Activated T-cell treated with anti-CD3 and anti-CD28 coated beads, Interleukin-2, amount 50 U/mL, for 72 hours (primary cell): ENCODE measurements around the gene KCTD15. TPM values are rescaled to one million over a fixed set of nuclear protein-coding genes. Genes with fewer than 3 reads are reported as not detected.
"Not testable (repeated sequence)": the region's sequence is repeated elsewhere in the genome, so short reads cannot be mapped to it uniquely, and the experiment has no call there.

Experiments used
- ATAC-seq, 2 donors: fragments of 150-1000 bp; cut with Tn5 transposase; replicated peaks in 1 of 2; 2 replicates each; pipeline ENCODE4 v1.10.0; 2021; ENCODE audit warnings: moderate library complexity in 2 of 2, mild to moderate bottlenecking in 1 of 2
- DNase-seq, 2 donors: peaks; one replicate each; pipeline ENCODE4 v3.0.0; 2021 to 2022; ENCODE audit warnings: mixed read lengths in 1 of 2
- H3K27ac Mint-ChIP-seq: one replicate; pipeline ENCODE4 v1.8.0; 2022; ENCODE audit warnings: mild to moderate bottlenecking, moderate library complexity, mixed read lengths
- H3K27me3 Mint-ChIP-seq: one replicate; pipeline ENCODE4 v1.8.0; 2022; ENCODE audit warnings: low read depth, mixed read lengths
- H3K36me3 Mint-ChIP-seq, 2 donors: one replicate each; pipeline ENCODE4 v1.8.0; 2022; ENCODE audit warnings: mixed read lengths in 2 of 2, mild to moderate bottlenecking in 1 of 2; ENCODE audit not compliant: insufficient read depth in 2 of 2
- H3K4me1 Mint-ChIP-seq: one replicate; pipeline ENCODE4 v1.8.0; 2022; ENCODE audit warnings: low read depth, mixed read lengths
- H3K4me3 Mint-ChIP-seq, 2 donors: one replicate each; pipeline ENCODE4 v1.8.0; 2022; ENCODE audit warnings: mild to moderate bottlenecking in 2 of 2, mixed read lengths in 2 of 2, moderate library complexity in 2 of 2
- H3K9me3 Mint-ChIP-seq, 2 donors: one replicate each; pipeline ENCODE4 v1.8.0; 2022; ENCODE audit warnings: mixed read lengths in 2 of 2
- total RNA-seq, 2 donors: library from RNA; stranded (reverse); gene quantifications; one replicate each; pipeline ENCODE4 v1.2.3, GENCODE V29; 2022

KCTD15 gene
- total RNA-seq, 2 donors from 2014 or later, result 7.3 to 8.2 TPM

DNA sequence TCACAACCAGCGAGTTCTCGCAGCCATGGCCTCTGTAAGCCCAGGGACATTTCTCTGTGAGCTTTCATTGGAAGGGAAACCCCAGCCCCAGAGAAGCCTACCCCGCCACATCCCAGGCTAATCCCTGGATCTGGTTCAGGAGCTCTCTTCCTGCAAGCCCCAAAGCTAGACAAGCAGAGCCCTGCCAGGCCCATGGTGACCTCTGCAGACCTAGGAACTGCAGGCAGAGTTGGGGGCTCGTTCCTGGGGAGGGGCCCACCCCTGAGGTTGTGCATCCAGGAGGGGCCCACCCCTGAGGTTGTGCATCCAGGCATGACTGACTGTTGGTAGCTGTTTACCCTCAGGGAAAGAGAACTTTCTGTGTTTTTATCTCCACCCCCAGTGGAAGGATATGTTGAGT lies 21.7 kb downstream of the KCTD15 start:
- Mint-ChIP-seq H3K4me1 (peaks cover 17% of the 10 kb centered on the region), H3K9me3 (no peaks in the 10 kb centered on the region), H3K27me3 (peaks cover 10% of the 10 kb centered on the region), H3K27ac (no peak overlapping the region), H3K36me3 (no peaks in the 10 kb centered on the region), H3K4me3 (peak overlapping the region in 1 of 2 donors; percentile 3)
- ATAC-seq (no peak), DNase-seq (no peak)

DNA sequence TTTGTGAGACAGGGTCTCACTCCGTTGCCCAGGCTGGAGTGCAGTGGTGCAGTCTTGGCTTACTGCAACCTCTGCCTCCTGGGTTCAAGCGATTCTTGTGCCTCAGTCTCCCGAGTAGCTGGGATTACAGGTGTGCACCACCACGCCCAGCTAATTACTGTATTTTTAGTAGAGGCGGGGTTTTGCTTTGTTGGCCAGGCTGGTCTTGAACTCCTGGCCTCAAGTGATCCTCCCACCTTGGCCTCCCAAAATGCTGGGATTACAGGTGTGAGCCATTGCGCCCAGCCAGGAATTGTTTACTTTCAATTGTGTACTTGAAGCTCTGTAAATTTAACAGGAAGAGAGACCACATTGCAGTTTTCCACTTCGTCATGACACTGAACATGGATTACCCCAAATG lies 22.4 kb downstream of the KCTD15 start:
- not testable (repeated sequence) for H3K36me3 Mint-ChIP-seq, ATAC-seq, DNase-seq, H3K27me3 Mint-ChIP-seq, H3K9me3 Mint-ChIP-seq, H3K27ac Mint-ChIP-seq
- Mint-ChIP-seq H3K4me1 (peaks cover 17% of the 10 kb centered on the region), H3K4me3 (peak overlapping the region; percentile 77 to 79)

DNA sequence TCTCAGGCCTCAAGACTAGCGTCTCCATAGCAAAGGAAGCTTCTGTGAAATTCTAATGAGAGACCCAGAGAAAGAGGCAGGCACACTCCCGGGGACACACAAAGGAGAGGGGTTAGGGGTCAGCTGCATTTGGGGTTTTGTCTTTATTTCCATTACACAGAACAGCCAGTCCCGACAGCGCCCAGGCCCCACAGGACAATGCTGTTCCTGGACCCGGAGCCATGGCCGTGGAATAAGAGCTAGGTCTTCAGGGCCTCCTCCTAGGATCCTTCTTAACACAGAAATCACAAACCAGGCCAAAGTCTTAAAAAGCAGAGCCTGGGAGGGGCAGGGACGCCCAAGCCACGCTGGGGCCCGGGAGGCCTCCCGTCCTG lies 22.8 kb downstream of the KCTD15 start:
- Mint-ChIP-seq H3K4me3 (peak overlapping the region; percentile 77 to 79), H3K9me3 (no peaks in the 10 kb centered on the region), H3K36me3 (no peaks in the 10 kb centered on the region), H3K27ac (no peak overlapping the region), H3K27me3 (peaks cover 10% of the 10 kb centered on the region), H3K4me1 (peaks cover 17% of the 10 kb centered on the region)
- no peak for ATAC-seq
- DNase-seq, result no peak

DNA sequence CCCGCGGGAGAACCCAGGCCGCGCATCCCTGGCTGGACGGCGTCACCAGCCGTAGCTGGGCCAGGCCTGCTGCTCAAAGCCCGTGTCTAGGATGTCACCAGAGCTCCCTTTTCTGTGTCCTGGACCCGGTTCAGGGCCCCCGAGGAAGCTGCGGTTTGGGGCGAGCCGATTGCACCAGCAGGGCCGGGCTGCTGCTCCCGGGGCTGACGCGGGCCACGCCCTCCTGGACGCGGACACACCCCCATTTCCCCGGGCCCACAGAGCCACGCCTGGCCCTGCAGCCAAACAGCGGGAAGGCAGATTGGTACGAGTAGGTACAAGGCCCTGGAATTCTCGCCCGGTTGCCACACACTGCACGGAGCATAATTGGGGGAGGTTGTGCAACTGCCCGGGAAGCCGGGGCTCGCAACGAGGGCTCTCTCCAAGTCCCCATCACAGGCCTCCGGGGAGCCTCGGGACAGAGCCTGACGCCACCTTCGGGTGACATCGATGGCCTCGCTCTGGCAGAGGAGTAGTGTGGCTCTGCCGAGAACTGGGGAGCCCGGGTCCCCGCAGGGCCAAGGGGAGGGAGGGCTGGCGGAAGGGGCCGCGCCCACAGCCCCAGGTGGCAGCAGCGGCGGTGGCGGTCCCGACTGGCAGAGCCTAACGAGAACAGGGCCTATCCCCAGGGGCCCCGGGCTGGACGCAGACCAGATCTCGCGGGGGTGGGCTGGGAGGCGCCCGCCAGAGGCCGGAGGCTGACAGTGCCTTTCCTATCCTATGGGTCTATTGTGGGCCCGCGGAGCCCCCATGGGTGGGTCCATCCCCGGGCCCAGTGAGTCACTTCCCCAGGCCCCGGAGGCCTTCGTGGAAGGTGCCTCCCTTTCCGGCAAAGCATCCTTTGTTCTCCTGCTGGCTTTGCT lies 23.5 kb downstream of the KCTD15 start:
- DNase-seq (peak; percentile 74 to 80), ATAC-seq (peak; percentile 87 to 89)
- H3K27me3 Mint-ChIP-seq, result peaks cover 10% of the 10 kb centered on the region
- H3K4me3 Mint-ChIP-seq, result peak overlapping the region; percentile 77 to 86
- H3K27ac Mint-ChIP-seq, result no peak overlapping the region
- no peaks in the 10 kb centered on the region for H3K36me3 Mint-ChIP-seq
- H3K4me1 Mint-ChIP-seq, result peaks cover 17% of the 10 kb centered on the region
- no peaks in the 10 kb centered on the region for H3K9me3 Mint-ChIP-seq

DNA sequence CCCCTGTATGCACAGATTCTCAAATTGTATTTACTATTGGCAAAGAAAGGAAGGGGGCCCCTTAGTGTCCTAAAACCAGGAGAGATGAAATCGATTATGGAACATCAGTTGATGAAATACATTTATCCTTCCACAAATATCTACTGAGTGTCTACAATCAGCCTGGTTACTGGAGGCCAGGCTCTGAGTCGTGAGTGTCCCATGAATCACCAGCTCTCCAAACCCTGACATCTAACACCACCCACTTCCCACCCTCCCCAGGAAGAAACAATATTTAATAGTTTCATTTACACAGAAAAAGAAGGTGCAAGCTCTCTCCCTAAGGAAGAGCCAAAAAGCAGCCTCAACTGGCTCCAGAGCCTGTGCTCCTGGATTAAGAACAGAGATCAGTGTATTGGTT lies 25.2 kb downstream of the KCTD15 start:
- H3K4me3 Mint-ChIP-seq, result no peak overlapping the region
- H3K27me3 Mint-ChIP-seq, result peaks cover 10% of the 10 kb centered on the region
- no peaks in the 10 kb centered on the region for H3K9me3 Mint-ChIP-seq
- ATAC-seq, result no peak
- DNase-seq, result no peak
- H3K4me1 Mint-ChIP-seq, result peaks cover 17% of the 10 kb centered on the region
- H3K27ac Mint-ChIP-seq, result peak overlapping the region; percentile 28
- no peaks in the 10 kb centered on the region for H3K36me3 Mint-ChIP-seq

DNA sequence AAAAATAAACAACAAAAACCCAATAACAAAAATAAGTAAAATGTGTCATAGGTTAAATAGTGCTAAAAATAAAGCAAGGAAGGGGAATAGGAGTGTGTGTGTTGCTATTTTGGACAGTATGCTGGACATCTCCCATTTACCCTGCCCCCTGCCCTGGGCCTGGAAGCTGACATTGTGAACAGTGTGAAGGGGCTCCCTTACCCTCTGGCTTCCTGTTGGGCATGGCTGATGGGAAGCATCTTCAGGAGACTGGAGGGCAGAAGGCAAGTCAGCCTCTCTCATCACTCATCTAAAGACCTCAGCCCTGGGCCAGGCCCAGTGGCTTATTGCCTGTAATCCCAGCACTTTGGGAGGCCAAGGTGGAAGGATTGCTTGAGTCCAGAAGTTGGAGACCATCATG lies 26.7 kb downstream of the KCTD15 start:
- Mint-ChIP-seq H3K27me3 (peaks cover 13% of the 10 kb centered on the region), H3K4me1 (peaks cover 17% of the 10 kb centered on the region), H3K36me3 (no peaks in the 10 kb centered on the region), H3K4me3 (no peak overlapping the region), H3K9me3 (no peaks in the 10 kb centered on the region), H3K27ac (no peak overlapping the region)
- DNase-seq (no peak), ATAC-seq (no peak)

DNA sequence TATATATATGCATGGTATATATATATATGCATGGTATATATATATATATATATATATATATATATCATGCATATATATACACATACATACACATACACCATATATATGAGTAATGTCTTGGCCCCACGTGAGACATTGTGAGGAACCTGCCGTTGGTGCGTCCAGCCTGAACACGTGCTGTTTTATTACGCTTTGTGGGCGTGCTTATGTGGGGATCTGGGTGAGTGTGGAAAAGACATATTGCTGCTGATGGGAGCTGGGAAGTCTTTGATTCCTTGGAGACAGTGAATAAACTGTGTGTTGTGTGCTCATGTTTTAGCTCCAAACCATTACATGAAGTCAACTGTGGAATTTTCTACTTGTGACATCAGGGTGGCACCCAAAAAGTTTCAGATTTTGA lies 28.9 kb downstream of the KCTD15 start:
- Mint-ChIP-seq H3K4me1 (peaks cover 17% of the 10 kb centered on the region), H3K4me3 (no peak overlapping the region), H3K27me3 (peaks cover 19% of the 10 kb centered on the region), H3K36me3 (no peaks in the 10 kb centered on the region), H3K27ac (no peak overlapping the region), H3K9me3 (no peaks in the 10 kb centered on the region)
- ATAC-seq (no peak), DNase-seq (no peak)

DNA sequence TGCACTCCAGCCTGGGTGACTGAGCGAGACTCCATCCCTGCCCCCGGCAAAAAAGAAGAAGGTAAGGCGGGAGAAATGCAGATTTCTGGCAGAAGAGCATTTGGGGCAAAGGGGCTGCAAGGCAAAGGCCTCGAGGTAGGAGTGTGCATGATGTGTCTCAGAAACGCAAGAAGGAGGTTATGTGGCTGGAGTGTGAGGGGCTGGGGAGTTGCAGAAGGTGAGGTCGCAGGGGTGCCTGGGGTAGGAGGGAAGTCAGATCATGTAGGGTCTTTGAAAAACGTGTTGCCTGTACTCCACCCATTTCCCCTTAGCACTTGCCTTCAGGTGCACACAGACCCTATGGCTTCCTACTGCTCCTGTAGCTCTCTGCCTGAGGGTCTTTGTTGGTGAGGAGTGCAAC lies 29.9 kb downstream of the KCTD15 start:
- H3K27ac Mint-ChIP-seq, result no peak overlapping the region
- DNase-seq (no peak), ATAC-seq (no peak)
- no peaks in the 10 kb centered on the region for H3K36me3 Mint-ChIP-seq
- peaks cover 10% of the 10 kb centered on the region for H3K4me1 Mint-ChIP-seq
- no peaks in the 10 kb centered on the region for H3K9me3 Mint-ChIP-seq
- H3K4me3 Mint-ChIP-seq, result no peak overlapping the region
- H3K27me3 Mint-ChIP-seq, result peaks cover 19% of the 10 kb centered on the region

DNA sequence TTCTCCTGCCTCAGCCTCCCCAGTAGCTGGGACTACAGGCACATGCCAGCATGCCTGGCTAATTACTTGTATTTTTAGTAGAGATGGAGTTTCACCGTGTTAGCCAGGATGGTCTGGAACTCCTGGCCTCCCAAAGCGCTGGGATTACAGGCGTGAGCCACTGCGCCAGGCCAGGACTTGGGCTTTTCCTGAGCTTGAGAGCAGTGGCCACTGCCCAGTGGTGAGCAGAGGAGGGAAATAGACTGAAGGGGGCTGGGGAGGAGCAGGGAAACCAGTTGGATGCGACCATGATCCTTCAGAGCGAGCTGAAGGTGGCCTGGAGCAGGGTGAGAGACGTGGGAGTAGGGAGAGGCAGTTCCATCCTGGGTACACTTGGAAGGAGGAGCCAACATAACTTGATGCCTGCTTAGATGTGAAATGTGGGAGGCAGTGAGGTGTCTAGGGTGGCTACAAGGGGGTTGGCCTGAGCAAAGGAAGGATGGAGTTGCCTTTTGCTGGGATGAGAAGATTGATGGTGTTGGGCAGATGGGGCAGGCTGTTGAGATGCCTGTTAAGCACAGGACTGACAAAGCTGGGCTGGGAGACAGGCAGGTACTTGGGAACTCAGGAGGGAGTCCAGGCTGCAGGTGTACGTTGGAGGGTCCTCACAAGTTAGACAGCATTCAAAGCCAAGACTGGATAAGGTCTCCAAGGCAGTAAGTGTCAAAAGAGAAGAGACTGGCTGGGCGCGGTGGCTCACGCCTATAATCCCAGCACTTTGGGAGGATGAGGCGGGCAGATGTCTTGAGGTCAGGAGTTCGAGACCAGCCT lies 31.8 kb downstream of the KCTD15 start:
- H3K36me3 Mint-ChIP-seq, result no peaks in the 10 kb centered on the region
- H3K4me1 Mint-ChIP-seq, result peaks cover 4% of the 10 kb centered on the region
- peaks cover 9% of the 10 kb centered on the region for H3K27me3 Mint-ChIP-seq
- no peak for ATAC-seq
- no peak overlapping the region for H3K4me3 Mint-ChIP-seq
- DNase-seq, result no peak
- H3K27ac Mint-ChIP-seq, result no peak overlapping the region
- H3K9me3 Mint-ChIP-seq, result no peaks in the 10 kb centered on the region

DNA sequence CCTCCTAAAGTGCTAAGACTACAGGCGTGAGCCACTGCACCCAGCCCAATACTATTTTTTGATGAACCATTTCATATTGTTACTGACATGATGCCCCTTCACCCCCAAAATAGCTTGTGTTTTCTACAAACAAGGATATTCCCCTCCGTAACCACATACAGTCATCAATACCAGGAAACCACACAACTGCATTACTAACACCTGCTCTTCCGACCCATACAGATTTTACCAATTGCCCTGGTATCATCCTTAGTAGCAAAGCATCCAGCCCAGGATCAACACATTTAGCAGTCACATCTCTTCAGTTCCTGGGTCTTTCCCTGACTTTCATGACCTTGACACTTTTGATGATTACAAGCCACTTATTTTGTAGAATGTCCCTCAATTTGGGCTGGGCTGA lies 33.6 kb downstream of the KCTD15 start:
- Mint-ChIP-seq H3K4me1 (peaks cover 4% of the 10 kb centered on the region), H3K9me3 (no peaks in the 10 kb centered on the region), H3K4me3 (no peak overlapping the region), H3K27me3 (peaks cover 9% of the 10 kb centered on the region), H3K27ac (no peak overlapping the region), H3K36me3 (no peaks in the 10 kb centered on the region)
- peak in 1 of 2 donors; percentile 56 for ATAC-seq
- DNase-seq, result no peak

DNA sequence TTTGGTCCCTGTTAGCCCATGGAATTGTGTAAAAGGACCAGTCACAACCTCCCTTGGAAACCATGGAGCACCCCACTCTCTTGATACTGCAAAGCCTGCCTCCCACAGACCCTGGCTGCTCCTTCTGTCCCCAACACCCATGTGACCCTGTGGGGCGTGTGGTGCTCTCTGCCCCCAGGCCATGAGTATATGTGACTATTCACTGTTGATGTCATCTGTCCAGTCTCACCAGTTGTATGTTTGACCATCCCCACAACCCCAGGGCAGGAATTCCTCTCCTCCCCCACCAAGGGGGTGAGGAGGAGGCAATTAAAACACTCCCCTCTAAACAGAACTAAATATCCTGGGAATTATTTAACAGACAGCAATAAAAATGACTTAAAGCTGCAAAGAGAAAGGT lies 35.2 kb downstream of the KCTD15 start:
- peaks cover 4% of the 10 kb centered on the region for H3K4me1 Mint-ChIP-seq
- no peak overlapping the region for H3K27ac Mint-ChIP-seq
- no peaks in the 10 kb centered on the region for H3K9me3 Mint-ChIP-seq
- ATAC-seq, result no peak
- no peak overlapping the region for H3K4me3 Mint-ChIP-seq
- no peak for DNase-seq
- H3K36me3 Mint-ChIP-seq, result no peaks in the 10 kb centered on the region
- peaks cover 9% of the 10 kb centered on the region for H3K27me3 Mint-ChIP-seq

DNA sequence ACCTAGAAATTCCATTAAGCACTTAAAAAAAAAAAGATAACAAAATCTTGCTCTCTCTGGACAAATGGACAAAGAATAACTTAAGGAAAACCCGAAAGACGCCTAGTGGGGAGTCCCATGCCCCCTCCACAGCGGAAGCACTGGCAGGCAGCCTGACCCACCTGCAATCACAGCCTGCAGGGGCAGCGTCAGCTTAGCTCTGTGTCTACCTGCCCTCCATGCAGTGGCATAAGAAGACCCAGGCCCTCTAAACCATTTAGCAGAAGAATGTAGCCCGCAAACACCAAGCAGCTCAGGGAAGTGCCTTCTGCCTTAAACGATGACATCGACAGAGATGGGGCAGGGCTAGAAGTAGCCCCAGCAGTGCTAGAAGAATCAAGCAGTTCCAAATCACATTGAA lies 36.0 kb downstream of the KCTD15 start:
- no peak for DNase-seq
- H3K36me3 Mint-ChIP-seq, result no peaks in the 10 kb centered on the region
- H3K27me3 Mint-ChIP-seq, result peaks cover 9% of the 10 kb centered on the region
- no peak overlapping the region for H3K27ac Mint-ChIP-seq
- no peak for ATAC-seq
- no peaks in the 10 kb centered on the region for H3K9me3 Mint-ChIP-seq
- H3K4me3 Mint-ChIP-seq, result no peak overlapping the region
- peaks cover 4% of the 10 kb centered on the region for H3K4me1 Mint-ChIP-seq

DNA sequence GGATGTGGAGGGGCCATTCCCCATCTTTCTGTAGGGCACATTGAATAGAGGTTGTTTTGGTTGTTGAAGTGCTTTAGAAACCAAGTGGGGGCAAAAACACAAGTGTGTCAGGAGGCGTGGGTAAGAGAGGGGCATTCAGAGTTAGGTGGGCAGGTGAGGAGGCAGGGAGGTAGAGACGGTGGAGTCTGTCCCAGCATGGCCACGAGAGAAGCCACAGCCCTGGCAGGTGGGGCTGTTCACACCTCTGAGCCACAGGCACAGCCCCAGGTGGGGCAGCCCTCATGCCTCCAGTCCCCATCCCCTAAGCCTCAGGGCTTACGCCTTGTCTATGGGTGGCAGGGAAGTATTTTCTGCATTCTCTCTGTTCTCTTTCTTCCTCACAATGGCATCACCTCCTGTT lies 43.7 kb downstream of the KCTD15 start:
- DNase-seq (no peak), ATAC-seq (no peak)
- H3K27me3 Mint-ChIP-seq, result peaks cover 18% of the 10 kb centered on the region
- no peaks in the 10 kb centered on the region for H3K9me3 Mint-ChIP-seq
- H3K36me3 Mint-ChIP-seq, result no peaks in the 10 kb centered on the region
- no peaks in the 10 kb centered on the region for H3K4me1 Mint-ChIP-seq
- no peak overlapping the region for H3K27ac Mint-ChIP-seq
- no peak overlapping the region for H3K4me3 Mint-ChIP-seq
